Endodermal cell (in vitro differentiated cells): ENCODE results near the gene CHCHD3. TPM values are rescaled to one million over a fixed set of nuclear protein-coding genes. Genes with fewer than 3 reads are reported as not detected.

Experiments used
- DNase-seq: peaks from one replicate; pipeline ENCODE4 v3.0.0-alpha.2; 2017
- H3K27ac ChIP-seq: 2 replicates; pipeline ENCODE4 v1.5.1; 2013; ENCODE audit warnings: mild to moderate bottlenecking, low read depth, low read length, moderate library complexity
- H3K27me3 ChIP-seq: 2 replicates; pipeline ENCODE4 v1.6.1; 2013; ENCODE audit warnings: mild to moderate bottlenecking, low read length, moderate library complexity; ENCODE audit not compliant: insufficient read depth, control insufficient read depth, poor library complexity, severe bottlenecking
- H3K36me3 ChIP-seq: 2 replicates; pipeline ENCODE4 v1.7.0; 2013; ENCODE audit warnings: mild to moderate bottlenecking, low read length, moderate library complexity; ENCODE audit not compliant: control insufficient read depth, insufficient read depth
- H3K4me1 ChIP-seq: one replicate; pipeline ENCODE4 v1.7.0; 2013; ENCODE audit warnings: low read length; ENCODE audit not compliant: control insufficient read depth, insufficient read depth
- H3K4me3 ChIP-seq: 2 replicates; pipeline ENCODE4 v1.5.1; 2013; ENCODE audit warnings: mild to moderate bottlenecking, low read length, moderate library complexity
- H3K9ac ChIP-seq: 2 replicates; pipeline ENCODE4 v1.6.1; 2013; ENCODE audit warnings: mild to moderate bottlenecking, low read length, moderate library complexity; ENCODE audit not compliant: poor library complexity, severe bottlenecking; ENCODE audit errors: extremely low read depth
- H3K9me3 ChIP-seq: 2 replicates; pipeline ENCODE4 v1.6.1; 2013; ENCODE audit warnings: mild to moderate bottlenecking, low read length, moderate library complexity; ENCODE audit not compliant: control insufficient read depth
- H3K27ac Mint-ChIP-seq: 2 replicates; pipeline ENCODE4 v1.8.0; 2020; ENCODE audit warnings: mixed read lengths
- H3K27me3 Mint-ChIP-seq: 2 replicates; pipeline ENCODE4 v1.8.0; 2021; ENCODE audit warnings: mild to moderate bottlenecking, mixed read lengths; ENCODE audit not compliant: insufficient read depth
- H3K36me3 Mint-ChIP-seq: 2 replicates; pipeline ENCODE4 v1.8.0; 2020; ENCODE audit warnings: low read depth, mixed read lengths
- H3K4me1 Mint-ChIP-seq: 2 replicates; pipeline ENCODE4 v1.8.0; 2020; ENCODE audit warnings: mixed read lengths
- H3K4me3 Mint-ChIP-seq: 2 replicates; pipeline ENCODE4 v1.8.0; 2020; ENCODE audit warnings: mild to moderate bottlenecking, moderate library complexity, mixed read lengths
- H3K9me3 Mint-ChIP-seq: 2 replicates; pipeline ENCODE4 v1.8.0; 2020; ENCODE audit warnings: mild to moderate bottlenecking, mixed read lengths
- WGBS, 2 experiments: methylation state at CpG; one replicate each; pipeline versions ENCODE4 v1.1.5 to v1.1.7; 2013; ENCODE audit warnings: missing lambda C conversion rate in 2 of 2, mixed read lengths in 1 of 2; ENCODE audit not compliant: insufficient coverage in 1 of 2, insufficient read length in 1 of 2; 5-methylcytosine and 5-hydroxymethylcytosine counted together
- total RNA-seq, 2 donors: library from RNA; stranded (reverse); fragmentation: NEBNext Ultra II Directional in 1 of 2; extraction: Animal tissue kit (Norgen Biotek cat#: 25700) in 1 of 2; gene quantifications; 2 replicates in 1 of 2; 3 replicates in 1 of 2; pipeline ENCODE4 v1.2.1, GENCODE V29; 2021
- TF ChIP-seq, protein P1 (sequence below): fragments of 200-600 bp; sonication (generic); conservative IDR thresholded peaks from 2 replicates; pipeline ENCODE4 v1.5.0; 2021; ENCODE audit warnings: antibody characterized with exemption, mild to moderate bottlenecking

The CHCHD3 gene
- total RNA-seq, 2 donors from 2014 or later, result 70.4 to 75.2 TPM

DNA sequence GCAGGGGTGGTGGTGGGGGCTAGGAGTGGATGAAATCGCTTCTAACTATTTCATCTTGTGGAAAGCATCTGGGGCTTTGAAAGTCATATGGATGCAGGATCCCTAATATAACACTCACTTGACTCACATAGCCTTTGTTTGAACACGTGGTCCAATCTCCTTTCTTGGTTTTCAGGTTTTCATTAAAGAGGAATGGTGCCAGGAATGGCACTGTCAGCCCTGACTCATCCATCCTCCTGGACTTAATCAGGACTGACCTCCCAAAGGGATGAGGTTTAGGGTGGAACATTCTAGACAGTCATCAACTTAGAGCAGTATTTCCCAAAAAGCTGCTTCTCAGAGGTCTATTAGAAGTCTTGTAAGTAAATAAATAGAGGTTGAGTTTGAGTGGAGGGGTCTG, 343.6 kb downstream of the CHCHD3 start:
- TF ChIP-seq, protein P1, sequence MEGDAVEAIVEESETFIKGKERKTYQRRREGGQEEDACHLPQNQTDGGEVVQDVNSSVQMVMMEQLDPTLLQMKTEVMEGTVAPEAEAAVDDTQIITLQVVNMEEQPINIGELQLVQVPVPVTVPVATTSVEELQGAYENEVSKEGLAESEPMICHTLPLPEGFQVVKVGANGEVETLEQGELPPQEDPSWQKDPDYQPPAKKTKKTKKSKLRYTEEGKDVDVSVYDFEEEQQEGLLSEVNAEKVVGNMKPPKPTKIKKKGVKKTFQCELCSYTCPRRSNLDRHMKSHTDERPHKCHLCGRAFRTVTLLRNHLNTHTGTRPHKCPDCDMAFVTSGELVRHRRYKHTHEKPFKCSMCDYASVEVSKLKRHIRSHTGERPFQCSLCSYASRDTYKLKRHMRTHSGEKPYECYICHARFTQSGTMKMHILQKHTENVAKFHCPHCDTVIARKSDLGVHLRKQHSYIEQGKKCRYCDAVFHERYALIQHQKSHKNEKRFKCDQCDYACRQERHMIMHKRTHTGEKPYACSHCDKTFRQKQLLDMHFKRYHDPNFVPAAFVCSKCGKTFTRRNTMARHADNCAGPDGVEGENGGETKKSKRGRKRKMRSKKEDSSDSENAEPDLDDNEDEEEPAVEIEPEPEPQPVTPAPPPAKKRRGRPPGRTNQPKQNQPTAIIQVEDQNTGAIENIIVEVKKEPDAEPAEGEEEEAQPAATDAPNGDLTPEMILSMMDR, result no peak
- Mint-ChIP-seq H3K36me3 (no peaks in the 10 kb centered on the region), H3K4me3 (no peak overlapping the region), H3K4me1 (no peaks in the 10 kb centered on the region), H3K27ac (no peak overlapping the region), H3K27me3 (peaks cover 22% of the 10 kb centered on the region), H3K9me3 (peaks cover 5% of the 10 kb centered on the region)
- DNase-seq, result no peak
- Histone ChIP-seq H3K36me3 (no peaks in the 10 kb centered on the region), H3K27ac (no peak overlapping the region), H3K4me1 (no peaks in the 10 kb centered on the region), H3K9me3 (peaks cover 5% of the 10 kb centered on the region), H3K9ac (no peak overlapping the region), H3K27me3 (peaks cover 18% of the 10 kb centered on the region), H3K4me3 (no peak overlapping the region)
- WGBS, 2 experiments, result 78 to 88% methylated on average over 1 to 2 of the region's 2 CpGs

DNA sequence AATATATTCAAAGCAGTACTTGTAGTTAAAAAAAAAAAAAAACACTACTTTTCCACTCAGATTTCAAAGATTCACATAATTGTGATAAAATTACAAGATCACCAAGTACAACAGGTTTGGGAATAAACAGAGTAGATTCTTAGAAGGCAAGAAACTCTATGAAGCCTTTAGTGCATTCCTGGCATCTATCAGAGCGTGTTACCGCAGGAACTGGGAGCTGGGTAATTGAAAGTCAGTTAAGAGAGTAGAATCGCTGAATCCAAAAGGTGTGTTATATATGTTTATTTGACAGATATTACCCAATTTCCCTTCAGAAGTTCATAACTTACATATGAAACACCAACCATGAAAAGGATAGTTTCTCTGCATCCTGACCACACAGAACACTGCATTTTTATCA, 346.4 kb downstream of the CHCHD3 start:
- 100% methylated on average over 2 of the region's 3 CpGs; no CpG with 5 or more reads in 1 of the 2 experiments for WGBS, 2 experiments

More for the DNA sequence above, 346.4 kb downstream of the CHCHD3 start:
- Histone ChIP-seq H3K27ac (no peak overlapping the region), H3K9ac (no peak overlapping the region), H3K4me1 (no peaks in the 10 kb centered on the region), H3K36me3 (no peaks in the 10 kb centered on the region), H3K4me3 (no peak overlapping the region), H3K9me3 (no peaks in the 10 kb centered on the region), H3K27me3 (peaks cover 18% of the 10 kb centered on the region)
- DNase-seq, result no peak
- no peaks in the 10 kb centered on the region for H3K9me3 Mint-ChIP-seq
- TF ChIP-seq, protein P1, result no peak
- H3K27me3 Mint-ChIP-seq, result peaks cover 22% of the 10 kb centered on the region
- no peaks in the 10 kb centered on the region for H3K36me3 Mint-ChIP-seq
- H3K4me1 Mint-ChIP-seq, result no peaks in the 10 kb centered on the region
- H3K4me3 Mint-ChIP-seq, result no peak overlapping the region
- H3K27ac Mint-ChIP-seq, result no peak overlapping the region

Other genes with a start within 250 kb of the CHCHD3 start
- 100 to 1,000 TPM; 106 to 115 TPM for gene EXOC4, start 171.0 kb upstream of the CHCHD3 start, total RNA-seq